Body of pancreas (tissue), 4 donors: ENCODE measurements around the gene PHF21A. TPM values are rescaled to one million over a fixed set of nuclear protein-coding genes. Genes with fewer than 3 reads are reported as not detected.

Source experiments
- ATAC-seq: fragments of 150-250 bp; one replicate; pipeline ENCODE4 v1.9.1; 2016
- DNase-seq, 4 donors: peaks; one replicate each; pipeline ENCODE4 v3.0.0-alpha.2; 2019
- H3K27ac ChIP-seq, 4 donors: fragments of 200-600 bp; sonication (generic); 1 replicate in 3 of 4; 2 replicates in 1 of 4; pipeline versions ENCODE4 v1.5.1 to v1.6.1; 2016 to 2019; ENCODE audit warnings: mild to moderate bottlenecking in 1 of 4, mixed read lengths in 1 of 4, moderate library complexity in 1 of 4
- H3K27me3 ChIP-seq, 2 donors: fragments of 200-600 bp; sonication (generic); one replicate each; pipeline ENCODE4 v1.6.0; 2016; ENCODE audit warnings: mild to moderate bottlenecking in 1 of 2
- H3K36me3 ChIP-seq, 2 donors: fragments of 200-600 bp; sonication (generic); replicated peaks in 1 of 2; 2 replicates each; pipeline ENCODE4 v1.5.1; 2016; ENCODE audit warnings: low read depth in 2 of 2; ENCODE audit not compliant: insufficient read depth in 1 of 2
- H3K4me1 ChIP-seq: fragments of 200-600 bp; sonication (generic); one replicate; pipeline ENCODE4 v1.6.0; 2016
- H3K4me3 ChIP-seq, 2 donors: fragments of 200-600 bp; sonication (generic); 1 replicate in 1 of 2; 2 replicates in 1 of 2; pipeline ENCODE4 v1.5.1; 2016 to 2019
- H3K9me3 ChIP-seq, 3 donors: fragments of 200-600 bp; sonication (generic); 1 replicate in 2 of 3; 2 replicates in 1 of 3; pipeline ENCODE4 v1.5.1; 2016
- POLR2A ChIP-seq, 3 donors: fragments of 450-650 bp; IDR thresholded peaks; one replicate each; pipeline ENCODE4 v1.6.1; 2016; ENCODE audit warnings: antibody characterized with exemption in 3 of 3, mild to moderate bottlenecking in 2 of 3
- WGBS, 2 donors: methylation state at CpG; one replicate each; pipeline ENCODE4 v1.1.5; 2017; 5-methylcytosine and 5-hydroxymethylcytosine counted together
- intact Hi-C: fragments of 100-400 bp; cut with DNase I; formaldehyde crosslinking; loops from one replicate; pipeline ENCODE4 v1.15.1; 2023
- total RNA-seq, 2 donors: library from RNA; depleted of rRNA; stranded (reverse); fragments of >200 nt; gene quantifications; one replicate each; pipeline ENCODE4 v1.1.0, GENCODE V29; 2016
- TF ChIP-seq, protein P1 (sequence below), 7 experiments: fragments of 450-650 bp in 4 of 7; fragments of 200-600 bp in 3 of 7; sonication (generic) in 3 of 7; IDR thresholded peaks; one replicate each; pipeline ENCODE4 v1.5.1; 2016 to 2019; ENCODE audit warnings: antibody characterized with exemption in 7 of 7

The PHF21A gene
- total RNA-seq, 2 donors from 2014 or later: 11.7 to 49.4 TPM

DNA sequence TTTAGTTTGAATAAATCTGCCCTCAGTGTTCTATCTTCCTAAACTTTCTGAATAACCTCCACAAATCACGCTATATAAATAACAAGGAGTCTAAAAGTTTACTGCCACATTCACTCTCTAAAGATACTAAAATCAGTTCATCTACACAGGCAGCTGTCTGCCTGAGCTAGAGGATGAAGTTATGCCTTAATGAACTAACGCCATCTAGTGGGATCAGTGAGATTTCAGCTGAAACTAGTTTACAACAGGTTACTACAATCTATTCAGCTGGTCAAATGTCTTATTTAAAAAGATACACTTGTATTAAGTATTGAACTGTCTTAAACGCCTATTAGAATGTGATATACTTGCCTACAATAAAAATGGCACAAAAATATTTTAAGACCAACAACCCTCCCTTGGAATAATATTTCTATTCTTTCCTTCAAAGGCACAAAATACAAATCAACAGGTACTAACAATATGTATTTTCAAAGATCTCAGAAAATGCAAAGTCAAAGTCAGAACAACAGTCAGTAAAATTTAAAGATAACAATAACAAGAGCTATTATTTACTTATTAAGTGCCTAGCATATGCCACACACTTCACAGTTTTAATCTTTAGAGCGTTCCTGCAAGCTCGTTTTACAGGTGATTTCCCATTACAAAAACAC lies 114.7 kb downstream of the PHF21A start:
- peak; percentile 83 for ATAC-seq
- no peak overlapping the region for H3K4me3 ChIP-seq
- peak in 3 of 4 donors; percentile 21 to 70 (median 35) for DNase-seq
- H3K36me3 ChIP-seq: no peaks in the 10 kb centered on the region
- no peaks in the 10 kb centered on the region for H3K27me3 ChIP-seq
- WGBS, 2 donors: 35 to 36% methylated on average over 5 of the region's 5 CpGs
- H3K4me1 ChIP-seq: no peaks in the 10 kb centered on the region
- H3K27ac ChIP-seq: no peak overlapping the region
- H3K9me3 ChIP-seq: no peaks in the 10 kb centered on the region
- no peak for TF ChIP-seq POLR2A (IDR thresholded peaks at IDR 0.05)
- TF ChIP-seq, protein P1, sequence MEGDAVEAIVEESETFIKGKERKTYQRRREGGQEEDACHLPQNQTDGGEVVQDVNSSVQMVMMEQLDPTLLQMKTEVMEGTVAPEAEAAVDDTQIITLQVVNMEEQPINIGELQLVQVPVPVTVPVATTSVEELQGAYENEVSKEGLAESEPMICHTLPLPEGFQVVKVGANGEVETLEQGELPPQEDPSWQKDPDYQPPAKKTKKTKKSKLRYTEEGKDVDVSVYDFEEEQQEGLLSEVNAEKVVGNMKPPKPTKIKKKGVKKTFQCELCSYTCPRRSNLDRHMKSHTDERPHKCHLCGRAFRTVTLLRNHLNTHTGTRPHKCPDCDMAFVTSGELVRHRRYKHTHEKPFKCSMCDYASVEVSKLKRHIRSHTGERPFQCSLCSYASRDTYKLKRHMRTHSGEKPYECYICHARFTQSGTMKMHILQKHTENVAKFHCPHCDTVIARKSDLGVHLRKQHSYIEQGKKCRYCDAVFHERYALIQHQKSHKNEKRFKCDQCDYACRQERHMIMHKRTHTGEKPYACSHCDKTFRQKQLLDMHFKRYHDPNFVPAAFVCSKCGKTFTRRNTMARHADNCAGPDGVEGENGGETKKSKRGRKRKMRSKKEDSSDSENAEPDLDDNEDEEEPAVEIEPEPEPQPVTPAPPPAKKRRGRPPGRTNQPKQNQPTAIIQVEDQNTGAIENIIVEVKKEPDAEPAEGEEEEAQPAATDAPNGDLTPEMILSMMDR (IDR thresholded peaks at IDR 0.05): peak; percentile 58 to 81 (median 68)
- intact Hi-C loops: loop anchor here (10.0 kb wide), 1 partner anchor 132 kb away; no protein-coding TSS in a partner anchor

DNA sequence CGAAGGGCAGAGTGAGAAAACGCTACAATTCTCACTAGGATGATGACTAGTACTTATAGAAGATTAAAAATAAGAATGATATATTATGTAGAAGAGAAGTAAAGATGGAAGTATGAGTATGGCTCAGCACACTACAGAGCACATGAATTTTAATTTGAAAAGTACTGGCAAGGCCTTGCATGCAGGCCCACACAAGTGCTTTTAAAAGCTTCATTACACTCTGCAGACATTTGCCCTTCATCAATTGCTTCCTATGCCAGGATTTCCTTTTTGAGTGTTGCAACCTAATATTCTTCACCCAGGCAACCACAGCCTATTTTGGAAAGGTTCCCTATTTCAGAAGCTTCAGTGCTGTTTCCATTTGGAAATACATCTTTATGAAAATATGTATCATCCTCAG lies 117.7 kb downstream of the PHF21A start:
- H3K27me3 ChIP-seq: no peaks in the 10 kb centered on the region
- H3K36me3 ChIP-seq: no peaks in the 10 kb centered on the region
- TF ChIP-seq POLR2A (IDR thresholded peaks at IDR 0.05): no peak
- TF ChIP-seq, protein P1 (IDR thresholded peaks at IDR 0.05): no peak
- DNase-seq (no peak), ATAC-seq (no peak)
- no peak overlapping the region for H3K4me3 ChIP-seq
- H3K4me1 ChIP-seq: no peaks in the 10 kb centered on the region
- no peak overlapping the region for H3K27ac ChIP-seq
- WGBS, 2 donors: 82 to 85% methylated on average over 2 of the region's 2 CpGs
- no peaks in the 10 kb centered on the region for H3K9me3 ChIP-seq
- intact Hi-C loops: loop anchor here (10.0 kb wide), 1 partner anchor 129 kb away; no protein-coding TSS in a partner anchor

DNA sequence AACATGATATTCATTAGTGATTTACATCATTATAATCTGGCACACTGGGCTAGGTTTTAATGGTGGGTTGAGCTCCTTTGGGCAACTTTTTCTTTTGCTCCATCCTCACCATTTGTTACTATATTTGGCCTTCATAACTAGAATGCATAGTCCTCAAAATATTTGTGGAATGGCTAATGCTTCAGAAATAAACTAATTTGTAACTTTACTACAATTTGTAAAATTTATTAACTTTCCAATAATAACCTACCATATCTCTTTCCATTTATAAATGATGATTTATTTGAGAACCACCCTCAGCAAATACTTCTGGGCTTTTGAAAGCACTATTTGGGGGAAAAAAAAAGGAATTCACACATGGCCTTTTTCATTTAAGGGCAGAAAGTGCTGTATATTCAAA lies 119.1 kb downstream of the PHF21A start:
- H3K27me3 ChIP-seq: no peaks in the 10 kb centered on the region
- no peaks in the 10 kb centered on the region for H3K4me1 ChIP-seq
- H3K27ac ChIP-seq: no peak overlapping the region
- no peak overlapping the region for H3K4me3 ChIP-seq
- no peak for ATAC-seq
- no peak for TF ChIP-seq POLR2A (IDR thresholded peaks at IDR 0.05)
- TF ChIP-seq, protein P1 (IDR thresholded peaks at IDR 0.05): no peak
- intact Hi-C loops: loop anchor here (10.0 kb wide), 1 partner anchor 127 kb away; no protein-coding TSS in a partner anchor
- no peak for DNase-seq
- H3K36me3 ChIP-seq: no peaks in the 10 kb centered on the region
- no peaks in the 10 kb centered on the region for H3K9me3 ChIP-seq

DNA sequence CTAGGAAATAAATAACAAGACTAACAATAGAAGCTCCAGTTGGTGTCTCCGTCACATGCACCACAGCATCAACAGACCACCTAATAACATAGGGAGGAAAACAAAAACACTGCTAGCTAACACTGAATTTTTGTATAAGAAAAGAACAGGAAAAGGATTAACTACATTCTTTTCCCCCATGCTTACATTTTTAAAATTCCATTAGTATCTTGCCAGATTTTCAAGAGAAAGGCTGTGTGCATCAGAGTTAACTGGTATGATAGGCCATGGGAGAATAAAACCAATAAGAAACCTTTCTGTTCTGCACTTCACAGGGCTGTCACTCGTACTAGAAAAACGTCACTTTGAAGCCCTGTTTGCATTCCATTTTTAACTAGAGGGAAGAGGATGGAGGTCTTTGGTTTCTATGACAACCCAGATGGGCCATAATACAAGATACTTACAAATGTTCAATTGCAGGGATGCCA lies 119.8 kb downstream of the PHF21A start:
- no peak for DNase-seq
- Histone ChIP-seq H3K27me3 (no peaks in the 10 kb centered on the region), H3K4me1 (no peaks in the 10 kb centered on the region), H3K27ac (peak overlapping the region in 1 of 4 donors; percentile 46), H3K36me3 (no peaks in the 10 kb centered on the region), H3K4me3 (no peak overlapping the region), H3K9me3 (no peaks in the 10 kb centered on the region)
- intact Hi-C loops: loop anchor here (10.0 kb wide), 1 partner anchor 127 kb away; no protein-coding TSS in a partner anchor
- no peak for ATAC-seq
- TF ChIP-seq, protein P1 (IDR thresholded peaks at IDR 0.05): no peak
- TF ChIP-seq POLR2A (IDR thresholded peaks at IDR 0.05): no peak
- WGBS, 2 donors: 56 to 66% methylated on average over 3 of the region's 3 CpGs

DNA sequence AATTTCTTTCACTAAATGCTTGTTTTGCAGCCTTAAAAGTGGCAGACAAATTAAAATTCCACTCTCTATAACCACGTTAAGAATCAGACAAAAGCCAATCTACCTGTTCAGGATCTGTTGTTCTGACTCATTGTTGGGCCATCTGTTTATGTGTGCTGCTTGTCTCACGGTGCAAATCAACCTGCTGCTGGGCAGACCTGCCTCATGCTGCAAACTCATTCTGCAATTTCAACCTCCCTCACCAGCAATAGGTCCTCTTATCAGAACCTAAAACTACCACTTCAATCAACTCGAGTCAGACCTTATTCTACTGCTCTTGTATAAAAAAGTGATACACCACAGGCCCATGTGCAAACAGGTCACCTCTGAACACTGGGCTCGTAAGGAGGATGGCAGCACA lies 123.7 kb downstream of the PHF21A start:
- peaks cover 10% of the 10 kb centered on the region for H3K4me1 ChIP-seq
- TF ChIP-seq, protein P1 (IDR thresholded peaks at IDR 0.05): no peak
- no peak for TF ChIP-seq POLR2A (IDR thresholded peaks at IDR 0.05)
- WGBS, 2 donors: 25 to 41% methylated on average over 4 of the region's 4 CpGs

More for the DNA sequence above, 123.7 kb downstream of the PHF21A start:
- DNase-seq: peak in 3 of 4 donors; percentile 28 to 41 (median 40)
- peak overlapping the region in 1 of 4 donors; percentile 6 for H3K27ac ChIP-seq
- H3K27me3 ChIP-seq: no peaks in the 10 kb centered on the region
- no peaks in the 10 kb centered on the region for H3K36me3 ChIP-seq
- H3K9me3 ChIP-seq: no peaks in the 10 kb centered on the region
- intact Hi-C loops: no loop called here
- no peak overlapping the region for H3K4me3 ChIP-seq
- peak; percentile 33 for ATAC-seq
